ENCODE results near the gene FLVCR2. TPM values are rescaled to one million over a fixed set of nuclear protein-coding genes. Genes with fewer than 3 reads are reported as not detected.
A peak's percentile ranks its signal among the peaks of the same experiment; 100 is the strongest.

FLVCR2 gene
- total RNA-seq, 1 donor from 2014 or later, result 0.79 TPM

- no peaks in the 10 kb centered on the region for H3K27me3 ChIP-seq (ENCODE audit: control insufficient read depth, insufficient read depth, low read length)
- TF ChIP-seq, protein P1, sequence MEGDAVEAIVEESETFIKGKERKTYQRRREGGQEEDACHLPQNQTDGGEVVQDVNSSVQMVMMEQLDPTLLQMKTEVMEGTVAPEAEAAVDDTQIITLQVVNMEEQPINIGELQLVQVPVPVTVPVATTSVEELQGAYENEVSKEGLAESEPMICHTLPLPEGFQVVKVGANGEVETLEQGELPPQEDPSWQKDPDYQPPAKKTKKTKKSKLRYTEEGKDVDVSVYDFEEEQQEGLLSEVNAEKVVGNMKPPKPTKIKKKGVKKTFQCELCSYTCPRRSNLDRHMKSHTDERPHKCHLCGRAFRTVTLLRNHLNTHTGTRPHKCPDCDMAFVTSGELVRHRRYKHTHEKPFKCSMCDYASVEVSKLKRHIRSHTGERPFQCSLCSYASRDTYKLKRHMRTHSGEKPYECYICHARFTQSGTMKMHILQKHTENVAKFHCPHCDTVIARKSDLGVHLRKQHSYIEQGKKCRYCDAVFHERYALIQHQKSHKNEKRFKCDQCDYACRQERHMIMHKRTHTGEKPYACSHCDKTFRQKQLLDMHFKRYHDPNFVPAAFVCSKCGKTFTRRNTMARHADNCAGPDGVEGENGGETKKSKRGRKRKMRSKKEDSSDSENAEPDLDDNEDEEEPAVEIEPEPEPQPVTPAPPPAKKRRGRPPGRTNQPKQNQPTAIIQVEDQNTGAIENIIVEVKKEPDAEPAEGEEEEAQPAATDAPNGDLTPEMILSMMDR (IDR thresholded peaks at IDR 0.05; ENCODE audit: insufficient read depth, low read length, severe bottlenecking), result no peak
- H3K4me3 ChIP-seq (ENCODE audit: low read depth, low read length), result no peak overlapping the region
- peaks cover 6% of the 10 kb centered on the region for H3K36me3 ChIP-seq (ENCODE audit: control insufficient read depth, insufficient read depth, low read length)
- DNase-seq (ENCODE audit: low read depth) (no peak), FAIRE-seq (no peak)
These were observed 71.4 kb downstream of the FLVCR2 start for GRCh38 chr14:75649773-75650172.

DNA sequence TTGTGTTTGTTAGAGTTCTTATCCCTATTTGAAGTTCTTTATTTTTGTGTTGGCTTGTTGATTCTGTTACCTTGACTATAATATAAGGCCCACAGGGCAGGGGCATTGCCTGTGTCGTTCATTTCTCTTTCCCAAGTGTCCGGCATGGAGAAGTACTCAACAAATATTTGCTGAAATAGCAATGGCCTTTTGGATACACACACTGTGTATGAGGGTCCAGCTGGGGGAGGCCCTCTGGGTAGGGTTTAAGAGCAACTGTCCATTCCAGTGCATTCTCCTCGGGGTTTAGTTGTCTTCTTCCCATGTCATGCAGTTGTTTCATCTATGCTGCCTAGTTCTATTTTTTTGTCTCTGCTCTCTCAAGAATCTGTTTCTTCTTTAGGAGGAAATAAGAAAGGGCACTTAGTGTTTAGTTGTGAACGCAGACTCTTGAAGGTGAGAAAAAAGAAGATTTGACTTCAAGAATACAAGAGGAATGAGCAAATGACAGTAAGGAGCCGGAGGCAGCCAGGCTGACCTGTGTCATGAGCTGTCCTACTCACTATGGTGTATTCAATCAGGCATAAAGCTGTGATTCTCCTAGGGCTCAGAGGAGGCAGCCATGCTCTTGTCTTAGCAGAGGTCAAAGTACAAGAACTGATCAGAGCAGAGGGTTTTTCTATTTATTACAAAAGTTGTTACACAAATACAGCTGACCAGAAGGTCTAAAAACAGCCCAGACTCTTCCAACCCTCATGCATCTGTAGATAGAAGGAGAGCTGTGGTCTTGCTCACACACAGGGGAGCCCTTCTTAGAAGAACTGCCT lies 72.0 kb downstream of the FLVCR2 start:
- no peak for DNase-seq (ENCODE audit: low read depth)
- no peak for FAIRE-seq
- Histone ChIP-seq H3K36me3 (ENCODE audit: control insufficient read depth, insufficient read depth, low read length) (peaks cover 8% of the 10 kb centered on the region), H3K27me3 (ENCODE audit: control insufficient read depth, insufficient read depth, low read length) (no peaks in the 10 kb centered on the region), H3K4me3 (ENCODE audit: low read depth, low read length) (no peak overlapping the region)
- TF ChIP-seq, protein P1 (IDR thresholded peaks at IDR 0.05; ENCODE audit: insufficient read depth, low read length, severe bottlenecking), result no peak

DNA sequence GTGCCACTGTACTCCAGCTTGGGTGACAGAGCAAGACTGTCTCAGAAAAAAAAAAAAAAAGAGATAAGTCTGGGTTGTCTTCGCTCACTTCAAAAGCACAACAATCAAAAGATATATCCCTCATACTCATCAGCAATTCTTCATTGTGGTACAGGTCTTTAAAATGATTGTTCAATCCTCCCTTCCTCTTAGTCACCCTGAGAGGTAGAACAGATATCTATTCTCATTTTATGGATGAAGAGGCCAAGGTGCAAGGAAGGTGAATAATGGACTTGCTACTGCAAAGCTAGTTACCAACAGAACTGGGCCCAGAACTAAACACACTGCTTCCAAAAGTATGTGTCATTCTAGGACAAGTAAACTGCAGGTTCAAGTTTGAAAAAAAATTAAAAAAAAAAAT lies 75.1 kb downstream of the FLVCR2 start:
- no peaks in the 10 kb centered on the region for H3K27me3 ChIP-seq (ENCODE audit: control insufficient read depth, insufficient read depth, low read length)
- FAIRE-seq (no peak), DNase-seq (ENCODE audit: low read depth) (no peak)
- H3K36me3 ChIP-seq (ENCODE audit: control insufficient read depth, insufficient read depth, low read length), result peaks cover 10% of the 10 kb centered on the region
- TF ChIP-seq, protein P1 (IDR thresholded peaks at IDR 0.05; ENCODE audit: insufficient read depth, low read length, severe bottlenecking), result no peak
- no peak overlapping the region for H3K4me3 ChIP-seq (ENCODE audit: low read depth, low read length)

- no peak overlapping the region for H3K4me3 ChIP-seq (ENCODE audit: low read depth, low read length)
- TF ChIP-seq, protein P1 (IDR thresholded peaks at IDR 0.05; ENCODE audit: insufficient read depth, low read length, severe bottlenecking), result peak; percentile 97
- no peaks in the 10 kb centered on the region for H3K27me3 ChIP-seq (ENCODE audit: control insufficient read depth, insufficient read depth, low read length)
- FAIRE-seq, result peak; percentile 89
- H3K36me3 ChIP-seq (ENCODE audit: control insufficient read depth, insufficient read depth, low read length), result peaks cover 10% of the 10 kb centered on the region
- peak; percentile 69 for DNase-seq (ENCODE audit: low read depth)
These were observed 75.8 kb downstream of the FLVCR2 start for GRCh38 chr14:75654127-75654732.

DNA sequence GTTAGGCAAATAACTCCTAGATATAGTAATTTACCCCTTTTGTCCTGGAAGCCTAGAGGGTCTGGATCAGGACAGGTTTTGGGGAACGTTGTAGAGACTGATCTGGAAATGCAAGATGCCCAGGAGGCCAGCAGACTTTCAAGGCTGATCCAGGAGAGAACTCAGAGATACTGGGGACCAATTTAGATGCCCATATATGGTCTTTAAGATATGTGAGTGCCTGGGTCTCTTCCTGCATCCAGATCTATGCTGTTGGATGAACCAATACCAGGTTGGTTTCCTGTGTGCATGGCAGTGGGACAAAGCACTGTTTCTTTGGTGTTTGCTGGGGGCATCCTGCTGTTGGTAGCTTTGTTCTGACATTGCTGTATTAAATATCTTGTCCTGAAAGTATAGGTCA lies 76.8 kb downstream of the FLVCR2 start:
- no peak for FAIRE-seq
- TF ChIP-seq, protein P1 (IDR thresholded peaks at IDR 0.05; ENCODE audit: insufficient read depth, low read length, severe bottlenecking), result no peak

More for the DNA sequence above, 76.8 kb downstream of the FLVCR2 start:
- no peak for DNase-seq (ENCODE audit: low read depth)
- Histone ChIP-seq H3K36me3 (ENCODE audit: control insufficient read depth, insufficient read depth, low read length) (peaks cover 10% of the 10 kb centered on the region), H3K27me3 (ENCODE audit: control insufficient read depth, insufficient read depth, low read length) (no peaks in the 10 kb centered on the region), H3K4me3 (ENCODE audit: low read depth, low read length) (no peak overlapping the region)

Data from bronchial epithelial cell (primary cell).